GM18508 (cell line): ENCODE measurements around the gene GNAQ.

Experiments
- ATAC-seq: cut with Tn5 transposase; IDR thresholded peaks from one replicate; pipeline ENCODE4 v1.9.1; 2021; ENCODE audit warnings: moderate number of reproducible peaks; ENCODE audit not compliant: insufficient read depth, unreplicated experiment

Gene GNAQ

GRCh38 chr9:78005231-78006002, 26.2 kb downstream of the GNAQ start:
- no peak for ATAC-seq

GRCh38 chr9:78004478-78005229, 27.0 kb downstream of the GNAQ start:
- ATAC-seq = no peak

- ATAC-seq = no peak
Observed at GRCh38 chr9:78003730-78004129, 27.9 kb downstream of the GNAQ start.

GRCh38 chr9:78001946-78002731, 29.5 kb downstream of the GNAQ start:
- ATAC-seq = no peak

- ATAC-seq = no peak
Observed at GRCh38 chr9:78000221-78000620, 31.4 kb downstream of the GNAQ start.

- ATAC-seq = no peak
Observed at GRCh38 chr9:77999231-77999631, 32.4 kb downstream of the GNAQ start.

GRCh38 chr9:77997611-77998284, 33.9 kb downstream of the GNAQ start:
- no peak for ATAC-seq

- no peak for ATAC-seq
Observed at GRCh38 chr9:77996696-77997095, 34.9 kb downstream of the GNAQ start.

GRCh38 chr9:77991191-77991590, 40.4 kb downstream of the GNAQ start:
- ATAC-seq = no peak

- ATAC-seq = no peak
Observed at GRCh38 chr9:77989909-77990308, 41.7 kb downstream of the GNAQ start.

- ATAC-seq = no peak
Observed at GRCh38 chr9:77989458-77989857, 42.2 kb downstream of the GNAQ start.

GRCh38 chr9:77988630-77989029, 43.0 kb downstream of the GNAQ start:
- ATAC-seq = no peak

- no peak for ATAC-seq
Observed at GRCh38 chr9:77987880-77988525, 43.6 kb downstream of the GNAQ start.

GRCh38 chr9:77987081-77987656, 44.4 kb downstream of the GNAQ start:
- ATAC-seq = no peak

- no peak for ATAC-seq
Observed at GRCh38 chr9:77985996-77986395, 45.6 kb downstream of the GNAQ start.

- no peak for ATAC-seq
Observed at GRCh38 chr9:77983320-77983662, 48.3 kb downstream of the GNAQ start.

- ATAC-seq = no peak
Observed at GRCh38 chr9:77982581-77983319, 48.9 kb downstream of the GNAQ start.

GRCh38 chr9:77981907-77982306, 49.7 kb downstream of the GNAQ start:
- ATAC-seq = no peak

- ATAC-seq = no peak
Observed at GRCh38 chr9:77981332-77981731, 50.3 kb downstream of the GNAQ start.
